Activated effector memory CD4-positive, alpha-beta T cell treated with anti-CD3 and anti-CD28 coated beads, Interleukin-2, amount 50 U/mL, for 16 hours (primary cell): Measurements from ENCODE around the gene SRRT.
"Not testable (repeated sequence)": the region's sequence is repeated elsewhere in the genome, so short reads cannot be mapped to it uniquely, and the experiment has no call there.

Experiments
- DNase-seq: peaks from one replicate; pipeline ENCODE4 v3.0.0-alpha.2; 2020

The SRRT gene

GRCh38 chr7:100895956-100896731, 21.2 kb downstream of the SRRT start:
- peak; percentile 74 for DNase-seq

GRCh38 chr7:100896732-100897608, 22.1 kb downstream of the SRRT start:
- peak; percentile 91 for DNase-seq

DNA sequence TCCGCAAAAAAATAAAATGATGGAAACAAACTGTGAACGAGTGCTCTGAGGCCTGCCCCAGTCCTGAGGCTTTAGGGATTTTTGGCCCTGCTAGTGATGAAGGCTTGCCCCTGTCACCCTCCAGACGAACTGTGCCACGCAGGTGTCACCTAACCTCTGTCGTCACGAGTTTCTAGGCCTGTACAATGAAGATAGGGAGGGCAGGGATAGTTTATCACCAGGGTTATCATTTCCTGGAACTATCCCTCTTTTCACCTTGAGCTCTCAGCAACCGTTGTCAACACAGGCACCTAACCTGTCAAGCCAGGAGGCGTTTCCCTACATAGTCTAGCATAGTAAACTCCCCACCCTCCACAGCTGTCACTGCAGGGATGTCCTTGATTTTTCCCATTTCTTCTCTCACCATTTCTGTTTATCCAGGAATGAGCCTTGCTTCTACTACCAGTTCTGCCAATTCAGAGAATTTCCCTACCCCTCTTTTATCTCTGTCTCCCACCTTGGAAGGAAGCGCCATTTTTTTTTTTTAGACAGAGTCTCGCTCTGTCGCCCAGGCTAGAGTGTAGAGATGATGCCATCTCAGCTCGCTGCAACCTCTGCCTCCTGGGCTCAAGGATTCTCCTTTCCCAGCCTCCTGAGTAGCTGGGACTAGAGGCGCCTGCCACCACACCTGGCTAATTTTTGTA, 23.0 kb downstream of the SRRT start:
- no peak for DNase-seq

GRCh38 chr7:100899432-100899831, 24.5 kb downstream of the SRRT start:
- DNase-seq, result no peak

DNA sequence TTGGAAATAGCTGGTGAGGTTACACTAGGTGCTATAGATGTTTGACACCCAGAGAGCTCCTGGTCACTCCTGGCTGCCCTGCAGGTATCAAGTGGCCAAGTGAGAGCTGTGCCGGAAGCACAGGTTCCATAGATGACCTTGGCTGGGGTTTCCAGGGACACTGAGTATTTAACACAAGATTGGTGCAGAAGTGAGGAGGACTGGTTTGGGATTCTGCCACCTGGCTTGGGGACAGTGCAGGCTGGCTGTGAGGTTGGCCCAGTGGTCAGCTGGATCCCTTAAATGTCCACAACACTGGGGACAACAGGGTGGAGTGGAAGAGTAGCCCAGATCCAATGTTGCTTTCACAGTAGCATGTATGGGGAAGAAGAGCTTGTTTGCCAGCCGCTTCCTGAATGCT, 26.1 kb downstream of the SRRT start:
- DNase-seq, result no peak

DNA sequence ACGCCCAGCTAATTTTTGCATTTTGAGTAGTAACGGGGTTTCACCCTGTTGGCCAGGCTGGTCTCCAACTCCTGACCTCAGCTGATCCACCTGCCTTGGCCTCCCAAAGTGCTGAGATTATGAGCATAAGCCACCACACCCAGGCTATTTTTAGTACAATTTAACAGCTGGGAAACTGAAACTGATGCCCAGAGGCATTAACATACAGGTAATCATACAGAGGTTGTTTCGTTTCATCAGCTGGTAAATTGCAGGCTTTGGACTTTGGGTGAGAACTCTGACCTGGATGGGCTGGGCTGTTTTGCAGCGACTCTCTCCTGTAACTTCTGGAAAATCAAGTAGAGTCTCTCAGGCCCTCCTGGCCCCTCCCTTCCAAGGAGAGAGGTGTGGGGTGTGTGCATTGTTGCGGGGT, 27.0 kb downstream of the SRRT start:
- DNase-seq, result no peak

- no peak for DNase-seq
Measured at GRCh38 chr7:100902638-100903037, 27.7 kb downstream of the SRRT start.

DNA sequence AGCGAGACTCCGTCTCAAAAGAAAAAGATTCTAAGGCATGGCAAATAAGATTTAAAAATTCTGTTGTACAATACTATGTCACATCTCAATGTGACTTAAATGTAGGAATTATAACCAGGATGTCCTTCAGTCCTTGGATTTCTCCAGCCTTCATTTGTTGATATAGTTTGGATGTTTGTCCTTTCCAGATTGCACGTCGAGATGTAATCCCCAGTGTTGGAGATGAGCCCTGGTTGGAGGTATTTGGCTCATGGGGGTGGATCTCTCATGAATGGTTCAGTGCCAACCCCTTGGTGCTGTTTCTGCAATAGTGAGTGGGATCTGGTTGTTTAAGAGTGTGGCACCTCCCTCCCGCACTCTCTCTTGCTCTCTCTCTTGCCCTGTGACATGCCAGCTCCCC, 33.6 kb downstream of the SRRT start:
- no peak for DNase-seq

DNA sequence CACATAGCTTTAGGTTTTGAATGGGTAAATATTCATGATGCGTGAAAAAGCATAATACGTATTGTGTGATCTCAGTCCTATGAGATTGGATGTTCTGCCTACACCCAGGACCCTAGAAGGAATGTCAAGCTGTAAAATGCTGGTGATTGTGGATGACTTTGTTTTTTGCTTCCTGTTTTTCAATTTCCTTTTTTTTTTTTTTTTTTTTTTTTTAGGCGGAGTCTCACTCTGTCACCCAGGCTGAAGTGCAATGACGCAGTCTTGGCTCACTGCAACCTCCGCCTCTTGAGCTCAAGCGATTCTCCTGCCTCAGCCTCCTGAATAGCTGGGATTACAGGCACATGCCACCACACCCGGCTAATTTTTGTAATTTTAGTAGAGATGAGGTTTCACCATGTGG, 35.5 kb downstream of the SRRT start:
- DNase-seq, result not testable (repeated sequence)

DNA sequence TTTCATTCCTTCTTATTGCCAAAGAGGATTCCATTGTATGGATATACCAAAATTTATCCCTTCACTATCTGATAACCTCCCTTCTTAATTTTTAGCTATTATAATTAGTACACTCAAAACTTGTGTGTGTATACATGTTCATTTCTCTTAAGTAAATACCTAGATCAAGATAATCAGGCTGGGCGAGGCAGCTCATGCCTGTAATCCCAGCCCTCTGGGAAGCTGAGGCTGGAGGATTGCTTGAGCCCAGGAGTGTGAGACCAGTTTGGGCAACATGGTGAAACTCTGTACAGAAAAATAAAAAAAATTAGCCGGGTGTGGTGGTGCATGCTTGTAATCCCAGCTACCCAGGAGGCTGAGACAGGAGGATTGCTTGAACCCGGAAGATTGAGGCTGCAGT, 36.6 kb downstream of the SRRT start:
- DNase-seq, result no peak

GRCh38 chr7:100914208-100914878, 39.4 kb downstream of the SRRT start:
- DNase-seq, result no peak

DNA sequence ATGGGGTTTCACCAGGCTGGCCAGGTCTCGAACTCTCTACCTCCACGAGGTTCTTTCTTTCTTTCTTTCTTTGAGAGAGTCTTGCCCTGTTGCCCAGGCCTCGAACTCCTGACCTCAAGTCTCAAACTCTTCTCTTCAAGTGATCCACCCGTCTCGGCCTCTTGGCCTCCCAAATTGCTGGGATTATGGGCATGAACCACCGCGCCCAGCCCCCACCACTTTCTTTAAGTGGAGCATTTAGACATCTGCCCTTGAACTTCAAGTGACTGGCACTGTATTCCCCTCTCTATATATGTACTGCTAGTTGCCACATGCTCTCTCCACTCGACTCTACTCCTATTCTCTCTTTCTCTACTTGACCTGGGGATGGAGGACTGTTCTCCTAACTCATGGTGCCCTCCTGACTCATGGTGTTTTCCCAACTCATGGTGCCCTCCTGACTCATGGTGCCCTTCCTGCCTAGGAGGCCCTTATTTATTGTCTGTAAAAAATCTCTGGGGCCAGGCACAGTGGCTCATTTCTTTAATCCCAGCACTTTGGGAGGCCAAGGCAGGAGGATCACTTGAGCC, 40.1 kb downstream of the SRRT start:
- no peak for DNase-seq

- DNase-seq, result not testable (repeated sequence)
Measured at GRCh38 chr7:100919335-100919734, 44.4 kb downstream of the SRRT start.

DNA sequence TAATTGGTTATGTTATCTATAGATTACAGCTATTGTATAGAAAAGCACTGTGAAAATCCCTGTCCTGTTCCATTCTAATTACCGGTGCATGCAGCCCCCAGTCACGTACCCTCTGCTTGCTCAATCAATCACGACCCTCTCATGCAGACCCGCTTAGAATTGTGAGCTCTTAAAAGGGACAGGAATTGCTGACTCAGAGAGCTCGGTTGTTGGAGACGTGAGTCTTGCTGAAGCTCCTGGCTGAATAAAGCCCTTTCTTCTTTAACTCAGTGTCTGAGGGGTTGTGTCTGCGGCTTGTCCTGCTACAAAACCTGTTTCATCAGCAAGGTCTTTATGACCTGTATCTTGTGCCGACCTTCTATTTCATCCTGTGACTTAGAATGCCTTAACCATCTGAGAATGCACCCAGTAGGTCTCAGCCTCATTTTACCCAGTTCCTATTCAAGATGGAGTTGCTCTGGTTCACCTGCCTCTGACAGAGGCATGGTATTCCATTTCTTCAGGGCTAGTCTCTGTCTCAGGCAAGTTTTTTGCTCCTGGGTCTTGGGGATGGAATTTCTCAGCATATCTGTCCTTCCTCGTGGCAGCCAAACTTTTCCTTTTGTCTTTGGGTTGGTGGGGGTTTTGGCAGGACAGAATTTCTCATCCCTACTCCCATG, 45.0 kb downstream of the SRRT start:
- not testable (repeated sequence) for DNase-seq

- no peak for DNase-seq
Measured at GRCh38 chr7:100921039-100921438, 46.1 kb downstream of the SRRT start.

DNA sequence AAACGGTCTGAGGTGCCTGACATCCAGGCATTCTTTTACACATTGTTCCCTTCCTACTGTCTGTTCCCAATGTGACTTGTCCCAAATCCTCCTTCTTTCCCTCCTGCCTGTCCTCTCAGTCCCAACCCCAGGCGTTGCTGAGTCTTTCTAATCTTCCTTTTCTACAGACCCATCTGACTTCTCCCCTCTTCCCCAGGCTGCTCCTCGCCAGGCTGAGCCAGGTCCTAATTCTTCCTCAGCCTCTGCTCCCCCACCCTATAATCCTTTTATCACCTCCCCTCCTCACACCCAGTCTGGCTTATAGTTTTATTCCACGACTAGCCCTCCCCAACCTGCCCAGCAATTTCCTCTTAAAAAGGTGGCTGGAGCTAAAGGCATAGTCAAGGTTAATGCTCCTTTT, 48.7 kb downstream of the SRRT start:
- not testable (repeated sequence) for DNase-seq

GRCh38 chr7:100929808-100930174, 54.9 kb downstream of the SRRT start:
- DNase-seq, result no peak

GRCh38 chr7:100933734-100934133, 58.8 kb downstream of the SRRT start:
- no peak for DNase-seq

GRCh38 chr7:100935381-100935780, 60.5 kb downstream of the SRRT start:
- DNase-seq, result not testable (repeated sequence)

DNA sequence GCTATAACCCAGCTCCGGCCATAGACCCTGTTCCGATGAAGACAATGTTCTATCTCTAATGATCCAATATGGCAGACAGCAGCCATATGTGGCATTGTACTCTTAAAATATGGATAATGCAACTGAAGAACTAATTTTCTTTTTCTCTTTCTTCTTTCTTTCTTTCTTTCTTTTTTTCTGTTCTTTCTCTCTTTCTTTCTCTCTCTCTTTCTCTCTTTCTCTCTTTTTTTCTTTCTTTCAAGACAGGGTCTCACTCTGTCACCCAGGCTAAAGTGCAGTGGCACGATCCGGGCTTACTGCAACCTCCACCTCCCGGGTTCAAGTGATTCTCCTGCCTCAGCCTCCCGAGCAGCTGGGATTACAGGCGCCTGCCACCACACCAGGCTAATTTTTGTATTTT, 61.3 kb downstream of the SRRT start:
- DNase-seq, result not testable (repeated sequence)
